ENCODE measurements around the gene SKP1.

Gene SKP1

DNA sequence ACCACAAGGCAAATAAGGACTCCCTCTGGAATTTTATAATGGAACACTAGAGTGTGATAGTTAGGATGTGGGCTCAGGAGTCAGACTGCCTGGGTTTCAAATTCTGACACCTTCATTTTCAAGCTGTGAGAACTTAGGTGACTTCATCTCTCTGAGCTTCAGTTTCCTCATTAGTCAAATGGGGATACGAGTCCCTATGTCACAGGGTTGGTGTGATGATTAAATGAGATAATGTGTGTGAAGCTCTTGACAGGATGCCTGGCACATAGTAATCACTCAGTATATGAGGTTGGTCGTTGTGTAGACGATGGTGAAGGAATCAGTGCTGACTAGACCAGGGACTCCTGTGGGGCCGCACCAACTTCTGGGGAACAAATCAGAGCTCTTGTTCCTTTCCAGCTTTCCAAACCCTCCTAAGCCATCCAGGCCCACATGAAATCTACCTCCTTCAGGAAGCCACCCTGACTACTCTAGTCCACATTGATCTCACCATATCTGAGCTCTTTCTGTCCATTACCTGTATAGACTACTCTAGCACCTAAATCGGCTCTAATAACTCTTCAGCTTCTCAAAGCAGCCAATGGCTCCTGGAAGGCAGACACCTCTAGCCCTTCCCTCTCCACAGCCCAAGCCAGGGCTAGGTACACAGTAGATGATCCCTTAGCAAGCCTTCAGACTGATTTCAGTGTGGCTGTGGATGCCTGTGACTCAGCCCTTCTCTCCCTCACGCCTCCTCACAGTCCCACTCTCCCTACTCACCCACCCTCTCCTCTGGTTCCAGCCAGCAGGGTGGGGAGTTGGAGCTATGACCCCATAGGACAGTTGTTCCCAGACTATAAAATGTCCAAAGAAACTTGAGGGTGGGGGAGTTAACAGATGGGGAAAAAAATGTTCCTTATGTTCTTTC, 64.8 kb downstream of the SKP1 start:
- no peak for DNase-seq

DNA sequence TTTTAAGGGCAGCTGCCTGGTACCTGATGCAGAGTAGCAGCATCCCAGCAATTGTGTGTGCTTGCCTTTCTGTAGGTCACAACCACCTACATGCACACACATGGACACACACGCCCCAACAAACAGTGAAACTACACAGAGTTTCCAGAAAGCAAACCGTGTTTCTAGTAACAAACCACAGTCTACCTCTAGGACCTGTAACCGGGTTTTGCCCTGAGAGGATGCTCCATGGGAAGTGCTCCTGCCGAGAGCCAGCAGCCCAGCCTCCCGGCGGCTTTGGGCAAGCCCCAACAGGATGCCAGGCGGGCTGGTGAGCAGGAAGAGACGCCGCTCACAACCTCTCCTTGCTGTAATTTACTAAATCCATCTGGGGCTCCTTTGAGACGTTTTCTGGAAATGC, 66.4 kb downstream of the SKP1 start:
- DNase-seq, result no peak

DNA sequence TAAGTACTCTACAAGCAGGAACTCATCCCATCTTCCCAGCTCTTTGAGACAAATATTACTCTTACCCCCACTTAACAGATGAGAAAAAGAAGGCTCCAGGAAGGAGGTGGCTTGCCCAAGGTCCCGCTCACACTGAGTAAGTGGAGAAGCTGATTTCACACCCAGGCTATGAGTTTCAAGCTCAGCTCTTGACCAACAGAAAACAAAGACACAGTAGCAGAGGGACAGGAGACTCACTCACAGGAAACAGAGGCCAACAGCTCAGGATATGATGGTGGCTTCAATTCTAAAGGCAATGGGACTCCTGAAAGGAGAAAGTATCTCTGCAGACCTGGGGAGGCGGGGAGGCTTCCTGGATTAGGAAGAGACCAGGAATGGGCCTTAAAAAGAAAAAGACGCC, 69.0 kb downstream of the SKP1 start:
- DNase-seq, result no peak

DNA sequence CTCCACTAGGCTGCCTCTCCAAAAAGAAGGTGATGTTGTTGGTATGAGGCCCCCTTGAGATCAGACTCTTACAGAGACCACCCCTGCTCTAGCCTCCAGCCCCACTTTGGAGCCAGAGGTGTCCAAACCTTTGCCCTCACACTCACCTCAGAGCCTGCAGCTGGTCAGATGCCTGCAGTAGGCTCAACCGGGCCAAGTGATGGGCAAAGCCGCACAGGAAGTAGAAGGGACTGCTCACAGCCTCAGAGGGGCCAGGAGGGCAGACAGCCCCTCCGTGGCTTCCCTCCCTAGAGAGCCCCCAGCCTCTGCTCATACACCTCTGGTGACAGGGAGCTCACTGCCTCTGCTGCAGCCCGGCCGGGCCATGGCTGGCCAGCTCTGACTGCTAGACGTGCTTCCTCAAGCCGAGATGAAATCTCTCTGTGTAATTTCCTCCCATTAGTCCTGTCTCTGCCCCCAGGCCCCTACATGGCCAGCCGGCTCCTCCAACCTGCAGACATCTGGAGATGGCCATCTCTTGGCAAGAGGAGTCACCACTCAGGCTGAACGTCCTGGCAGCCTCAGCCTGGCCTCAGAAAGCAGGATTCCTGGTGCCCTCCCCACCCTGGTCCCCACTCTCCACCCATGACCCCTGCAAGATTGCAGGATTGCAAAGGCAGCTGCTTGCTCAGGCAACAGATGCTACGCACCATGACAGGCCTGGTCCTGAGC, 69.6 kb downstream of the SKP1 start:
- no peak for DNase-seq

DNA sequence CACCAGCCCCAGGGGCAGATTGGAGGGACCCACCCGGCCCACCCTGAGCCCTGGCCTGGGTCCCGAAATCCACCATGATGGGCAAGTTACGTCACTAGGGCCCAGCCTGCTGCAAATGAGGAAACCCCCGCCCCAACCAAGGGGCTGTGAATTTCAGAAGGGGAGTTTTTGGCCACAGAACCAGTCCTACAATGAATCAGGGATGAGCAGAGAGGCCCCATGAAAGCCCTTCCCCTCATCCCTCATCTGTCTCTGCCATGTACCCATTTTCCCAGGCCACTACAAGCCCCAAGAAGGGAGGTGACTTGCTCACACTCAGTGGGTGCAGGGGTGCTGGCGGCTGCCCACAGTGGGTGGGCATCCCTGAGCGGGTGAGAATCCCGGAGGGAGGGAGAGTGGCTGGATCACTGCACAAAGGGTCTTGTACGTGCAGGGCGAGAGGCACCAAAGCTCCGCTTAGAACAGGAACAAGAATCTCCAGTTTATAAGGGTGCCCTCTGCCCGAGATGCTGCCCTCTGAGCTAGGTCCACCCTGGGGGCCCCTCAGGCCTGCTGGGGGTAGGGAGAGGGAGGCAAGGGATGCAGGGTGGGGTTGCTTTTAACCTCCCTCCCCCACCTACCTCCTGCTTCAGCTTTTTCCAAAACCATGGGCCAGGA, 72.6 kb downstream of the SKP1 start:
- peak; percentile 68 for DNase-seq

DNA sequence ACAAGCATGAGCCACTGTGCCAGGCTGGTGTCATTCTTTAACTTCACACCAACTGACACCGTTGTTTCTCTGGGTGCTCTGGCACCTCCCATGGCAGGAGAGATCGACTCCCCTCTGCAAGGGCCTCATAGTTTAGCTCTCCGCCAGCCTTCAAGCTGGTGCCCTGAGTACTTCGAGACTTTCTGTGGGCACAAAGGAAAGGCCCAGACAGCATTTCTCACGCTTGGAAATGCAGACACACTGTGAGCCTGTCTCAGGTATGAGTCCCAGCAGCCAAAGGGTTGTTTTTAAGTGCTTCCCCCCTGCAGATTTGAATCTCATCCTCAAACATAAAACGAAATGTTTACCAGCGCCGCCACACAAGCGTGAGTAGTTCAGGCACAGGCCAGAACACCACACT, 73.4 kb downstream of the SKP1 start:
- no peak for DNase-seq

DNA sequence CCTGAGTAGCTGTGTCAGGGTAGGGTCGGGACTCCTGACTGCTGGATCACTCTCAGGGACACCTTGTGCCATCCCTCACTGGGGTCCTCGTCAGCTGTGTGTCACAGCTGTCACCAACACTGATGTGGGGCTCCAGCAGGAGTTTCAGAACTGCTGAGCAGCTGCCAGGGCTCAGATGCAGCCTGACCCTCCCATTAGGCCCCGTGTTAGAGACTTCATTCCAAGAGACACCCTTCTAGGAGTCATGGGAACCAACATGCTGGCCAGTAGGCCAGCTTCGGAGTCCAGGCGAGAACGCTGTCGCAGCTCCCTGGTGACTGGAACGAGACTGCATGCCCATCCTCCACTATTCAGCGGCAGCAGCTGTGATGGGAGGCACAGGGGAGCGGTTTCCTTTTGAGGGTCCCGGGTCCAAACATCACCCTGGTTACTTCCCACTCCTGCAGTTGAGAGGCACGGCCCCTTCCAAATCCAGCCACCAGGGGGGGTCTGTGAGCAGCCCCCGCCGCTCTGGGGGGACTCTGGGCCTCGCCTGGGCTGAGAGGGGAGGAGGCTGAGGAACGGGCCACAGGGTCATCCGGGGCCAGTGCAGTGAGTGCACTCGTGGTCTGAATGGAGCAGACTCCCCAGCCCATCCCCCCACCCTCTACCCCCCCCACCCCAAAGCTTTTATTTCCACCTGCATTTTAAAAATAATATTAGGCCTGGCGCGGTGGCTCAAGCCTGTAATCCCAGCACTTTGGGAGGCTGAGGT, 74.9 kb downstream of the SKP1 start:
- DNase-seq, result peak; percentile 91

DNA sequence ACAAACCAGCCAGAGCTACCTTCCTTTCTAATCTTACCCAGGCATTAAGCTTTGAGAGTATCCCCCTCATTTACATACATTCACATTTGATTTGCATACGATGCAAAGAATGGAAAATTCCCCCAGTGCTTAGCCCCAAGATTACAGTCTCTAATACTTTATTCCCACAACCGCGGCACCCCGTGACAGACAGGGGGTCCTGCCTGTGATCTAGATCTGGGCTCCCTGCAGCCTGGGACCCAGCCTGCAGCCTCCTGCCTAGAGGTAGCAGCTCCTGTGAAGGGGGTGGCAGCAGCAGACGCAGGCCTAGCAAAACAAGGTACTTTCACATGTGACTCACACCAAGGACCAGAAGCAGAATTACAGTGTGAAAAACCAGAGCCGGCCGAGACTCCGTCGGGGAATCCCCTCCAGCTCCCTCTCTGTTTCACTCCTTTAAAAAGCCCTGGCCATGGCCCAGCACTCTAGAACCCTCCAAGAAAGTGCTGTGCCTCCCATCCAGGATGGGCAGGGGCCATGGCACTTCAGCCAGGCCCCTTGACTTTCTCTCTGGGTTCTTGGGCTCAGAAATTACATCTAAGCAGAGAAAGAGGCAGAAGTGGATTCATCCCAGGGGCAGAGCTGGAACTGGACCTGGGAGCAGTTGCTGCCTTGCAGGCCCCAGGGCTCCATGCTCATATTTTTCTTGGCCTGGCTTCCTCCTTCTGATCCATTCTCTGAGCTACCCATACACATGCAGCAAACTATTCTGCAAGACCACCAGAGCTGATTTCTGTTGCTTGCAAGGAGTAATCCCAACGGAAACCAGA, 76.3 kb downstream of the SKP1 start:
- peak; percentile 86 for DNase-seq

DNA sequence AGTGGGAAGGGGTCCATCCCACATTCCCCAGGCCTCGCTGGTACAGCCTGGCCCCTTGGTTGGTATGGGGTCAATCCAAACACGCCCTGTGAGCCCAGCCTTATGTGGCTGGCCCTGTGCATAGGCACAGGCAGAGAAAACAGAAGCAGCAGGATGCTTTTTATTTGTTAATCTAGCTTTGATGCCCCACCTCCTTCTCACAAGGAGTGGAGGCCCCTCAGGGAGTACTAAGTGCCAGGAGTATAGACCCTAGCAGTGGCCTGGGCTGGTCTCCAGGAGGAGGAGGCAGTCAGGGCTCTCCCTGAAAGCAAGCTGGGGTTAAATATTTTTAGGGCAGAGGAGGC, 76.8 kb downstream of the SKP1 start:
- no peak for DNase-seq

DNA sequence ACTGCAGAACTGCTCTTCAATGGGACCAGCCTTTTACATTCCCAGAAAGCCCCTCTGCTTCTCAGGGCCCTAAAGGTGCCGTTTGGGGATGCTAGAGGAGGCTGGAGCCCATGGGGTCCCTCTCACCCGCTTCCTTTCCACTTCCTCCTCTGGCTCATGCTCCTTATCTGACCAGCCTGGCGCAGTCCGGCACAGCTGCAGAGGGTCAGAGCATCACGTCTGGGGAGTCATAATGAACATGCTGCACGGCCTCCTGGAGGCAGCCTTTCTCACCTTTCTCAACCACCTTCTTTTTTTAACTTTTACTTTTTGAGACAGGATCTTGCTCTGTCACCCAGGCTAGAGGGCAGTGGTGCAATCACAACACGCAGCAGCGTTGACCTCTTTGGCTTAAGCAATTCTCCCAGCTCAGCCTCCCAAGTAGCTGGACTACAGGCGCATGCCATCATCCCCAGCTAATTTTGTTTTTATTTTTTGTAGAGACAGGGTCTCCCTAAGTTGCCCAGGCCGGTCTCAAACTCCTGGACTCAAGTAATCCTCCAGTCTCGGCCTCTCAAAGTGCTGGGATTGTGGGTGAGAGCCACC, 77.4 kb downstream of the SKP1 start:
- DNase-seq, result no peak

Data from stimulated activated CD8-positive, alpha-beta memory T cell treated with anti-CD3 and anti-CD28 coated beads, Interleukin-4, amount 100 ng/mL, for 48 hours (primary cell).